PFSK-1 (cell line): ENCODE results near the gene ABI1.

Source experiments
- FOXP2 ChIP-seq: optimal IDR thresholded peaks from 2 replicates; pipeline ENCODE3; 2011; ENCODE audit warnings: borderline replicate concordance, control low read depth, inconsistent platforms; ENCODE audit not compliant: insufficient read depth; ENCODE audit errors: extremely low read length, extremely low read depth
- POLR2AphosphoS5 ChIP-seq: IDR thresholded peaks from 2 replicates; pipeline ENCODE4 v1.6.1; 2012; ENCODE audit warnings: low read depth, mild to moderate bottlenecking, control low read depth, low read length, moderate library complexity
- SIN3A ChIP-seq: IDR thresholded peaks from 2 replicates; pipeline ENCODE4 v1.6.1; 2012; ENCODE audit warnings: mild to moderate bottlenecking, low read length, moderate library complexity, borderline replicate concordance; ENCODE audit not compliant: insufficient read depth
- TAF1 ChIP-seq: IDR thresholded peaks from 2 replicates; pipeline ENCODE4 v1.6.1; 2012; ENCODE audit warnings: low read length, control low read depth, borderline replicate concordance; ENCODE audit not compliant: insufficient read depth
- TF ChIP-seq, protein P1 (sequence below), 2 experiments: IDR thresholded peaks; 2 replicates each; pipeline versions ENCODE4 v1.6.1 to v1.8.0; 2011 to 2012; ENCODE audit warnings: low read depth in 2 of 2, low read length in 2 of 2, control low read depth in 1 of 2, inconsistent platforms in 1 of 2, mild to moderate bottlenecking in 1 of 2, moderate library complexity in 1 of 2; ENCODE audit not compliant: insufficient read depth in 1 of 2

DNA sequence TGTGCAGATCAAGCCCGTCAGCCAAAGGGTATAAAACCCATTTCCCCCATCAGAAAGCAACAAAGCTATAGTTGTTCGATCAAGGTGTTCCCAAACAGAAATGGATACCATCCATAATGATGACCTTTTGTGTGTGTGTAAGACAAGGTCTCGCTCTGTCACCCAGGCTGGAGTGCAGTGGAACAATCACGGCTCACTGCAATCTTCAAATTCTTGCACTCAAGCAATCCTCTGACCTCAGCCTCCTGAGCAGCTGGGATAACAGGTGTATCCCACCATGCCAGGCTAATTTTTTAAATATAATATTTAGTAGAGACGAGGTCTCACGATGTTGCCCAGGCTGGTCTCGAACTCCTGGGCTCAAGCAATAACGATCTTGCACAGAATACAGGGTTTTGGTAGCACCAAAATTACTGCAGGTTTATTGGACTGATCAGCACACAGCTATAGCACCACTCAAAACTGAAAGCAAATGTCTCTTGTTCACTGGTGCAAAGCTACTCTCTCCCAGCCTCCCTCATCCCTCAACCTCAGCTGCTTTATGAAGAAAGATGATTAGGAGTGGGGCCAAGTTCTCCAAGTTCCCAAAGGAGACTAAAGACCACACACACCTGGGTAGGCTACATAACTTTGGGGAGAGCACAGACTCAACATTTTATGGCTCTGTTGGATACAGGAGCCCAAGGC, 80.5 kb downstream of the ABI1 start:
- TF ChIP-seq POLR2AphosphoS5: no peak
- no peak for TF ChIP-seq TAF1
- TF ChIP-seq SIN3A: no peak
- TF ChIP-seq, protein P1, sequence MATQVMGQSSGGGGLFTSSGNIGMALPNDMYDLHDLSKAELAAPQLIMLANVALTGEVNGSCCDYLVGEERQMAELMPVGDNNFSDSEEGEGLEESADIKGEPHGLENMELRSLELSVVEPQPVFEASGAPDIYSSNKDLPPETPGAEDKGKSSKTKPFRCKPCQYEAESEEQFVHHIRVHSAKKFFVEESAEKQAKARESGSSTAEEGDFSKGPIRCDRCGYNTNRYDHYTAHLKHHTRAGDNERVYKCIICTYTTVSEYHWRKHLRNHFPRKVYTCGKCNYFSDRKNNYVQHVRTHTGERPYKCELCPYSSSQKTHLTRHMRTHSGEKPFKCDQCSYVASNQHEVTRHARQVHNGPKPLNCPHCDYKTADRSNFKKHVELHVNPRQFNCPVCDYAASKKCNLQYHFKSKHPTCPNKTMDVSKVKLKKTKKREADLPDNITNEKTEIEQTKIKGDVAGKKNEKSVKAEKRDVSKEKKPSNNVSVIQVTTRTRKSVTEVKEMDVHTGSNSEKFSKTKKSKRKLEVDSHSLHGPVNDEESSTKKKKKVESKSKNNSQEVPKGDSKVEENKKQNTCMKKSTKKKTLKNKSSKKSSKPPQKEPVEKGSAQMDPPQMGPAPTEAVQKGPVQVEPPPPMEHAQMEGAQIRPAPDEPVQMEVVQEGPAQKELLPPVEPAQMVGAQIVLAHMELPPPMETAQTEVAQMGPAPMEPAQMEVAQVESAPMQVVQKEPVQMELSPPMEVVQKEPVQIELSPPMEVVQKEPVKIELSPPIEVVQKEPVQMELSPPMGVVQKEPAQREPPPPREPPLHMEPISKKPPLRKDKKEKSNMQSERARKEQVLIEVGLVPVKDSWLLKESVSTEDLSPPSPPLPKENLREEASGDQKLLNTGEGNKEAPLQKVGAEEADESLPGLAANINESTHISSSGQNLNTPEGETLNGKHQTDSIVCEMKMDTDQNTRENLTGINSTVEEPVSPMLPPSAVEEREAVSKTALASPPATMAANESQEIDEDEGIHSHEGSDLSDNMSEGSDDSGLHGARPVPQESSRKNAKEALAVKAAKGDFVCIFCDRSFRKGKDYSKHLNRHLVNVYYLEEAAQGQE (IDR thresholded peaks at IDR 0.05; ENCODE audit: insufficient read depth in 1 of 2, low read depth in 2 of 2, low read length in 2 of 2): no peak
- TF ChIP-seq FOXP2: no peak
